Brain microvascular endothelial cell (primary cell): ENCODE measurements around the gene COL16A1.

Experiments
- DNase-seq: peaks from one replicate; pipeline ENCODE4 v3.0.0-alpha.2; 2020
- H3K27ac ChIP-seq: fragments of 250-450 bp; sonication (Bioruptor Pico); 2 replicates; pipeline ENCODE4 v1.5.1; 2020; ENCODE audit warnings: mild to moderate bottlenecking, moderate library complexity
- H3K27me3 ChIP-seq: fragments of 250-450 bp; sonication (Bioruptor Pico); replicated peaks from 2 replicates; pipeline ENCODE4 v1.5.1; 2020; ENCODE audit warnings: mild to moderate bottlenecking
- H3K36me3 ChIP-seq: fragments of 250-450 bp; sonication (Bioruptor Pico); replicated peaks from 2 replicates; pipeline ENCODE4 v1.5.1; 2020; ENCODE audit warnings: mild to moderate bottlenecking
- H3K4me3 ChIP-seq: 2 replicates; pipeline ENCODE4 v1.5.1; 2011; ENCODE audit warnings: low read depth, mild to moderate bottlenecking, control low read depth, low read length, moderate library complexity
- CTCF ChIP-seq: IDR thresholded peaks from 2 replicates; pipeline ENCODE4 v1.5.1; 2011; ENCODE audit warnings: low read depth, mild to moderate bottlenecking, moderate library complexity, low read length, control low read depth, inconsistent platforms; ENCODE audit errors: missing control alignments
- in situ Hi-C: cut with HindIII; loops from 2 replicates; pipeline ENCODE4 v1.10.0; 2017; ENCODE audit warnings: low sequenced_read_pairs, low pct_ligation_motif_present

The COL16A1 gene

DNA sequence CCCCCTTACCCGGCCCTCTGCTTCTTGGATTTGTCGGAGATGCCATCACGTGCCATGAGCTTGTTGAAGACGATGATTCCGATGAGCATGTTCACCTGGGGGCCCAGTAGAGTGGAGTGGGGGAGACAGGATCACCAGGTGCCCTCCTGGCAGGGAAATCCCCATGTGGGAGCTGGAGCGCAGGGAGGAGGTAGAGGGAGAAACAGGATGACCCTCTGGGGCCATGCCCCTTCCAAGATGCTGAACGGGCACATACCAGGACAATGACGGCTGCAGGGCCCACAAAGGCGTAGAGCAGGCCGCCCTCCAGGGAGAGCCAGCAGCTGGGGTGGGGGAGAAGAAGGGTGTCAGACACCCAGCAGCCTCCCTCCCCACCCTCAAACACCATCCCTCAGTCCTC lies 31.8 kb upstream of the COL16A1 start:
- H3K36me3 ChIP-seq: no peaks in the 10 kb centered on the region
- DNase-seq: no peak
- TF ChIP-seq CTCF: no peak
- in situ Hi-C loops: no loop called here
- H3K27me3 ChIP-seq: no peaks in the 10 kb centered on the region
- H3K4me3 ChIP-seq: no peak overlapping the region
- H3K27ac ChIP-seq: no peak overlapping the region

DNA sequence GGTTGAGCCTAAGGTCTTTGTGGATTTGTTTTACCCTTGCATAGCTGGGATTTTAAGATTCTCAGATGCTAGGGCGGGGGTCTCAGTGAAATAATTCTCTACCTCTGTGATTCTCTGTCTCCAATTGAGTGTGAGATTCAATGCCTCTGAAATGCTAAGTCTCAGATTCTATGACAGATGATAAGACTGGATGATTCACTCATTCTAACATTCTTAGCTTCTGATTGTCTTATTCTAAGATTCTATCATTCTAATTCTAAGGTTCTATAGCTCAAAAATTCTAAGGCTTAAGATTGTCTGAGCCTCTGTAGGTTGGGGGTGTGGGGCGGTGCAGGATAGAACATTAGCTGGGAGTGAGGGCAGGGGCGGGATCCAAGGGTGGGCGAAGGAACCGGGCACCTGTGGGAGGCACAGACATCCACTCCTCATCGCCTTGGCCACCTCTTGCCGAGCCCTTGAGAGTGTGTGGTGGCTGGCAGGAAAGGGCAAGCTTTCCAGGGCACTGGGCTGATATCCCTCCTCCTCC lies 30.8 kb upstream of the COL16A1 start:
- no peak for DNase-seq
- in situ Hi-C loops: no loop called here
- no peaks in the 10 kb centered on the region for H3K36me3 ChIP-seq
- H3K27me3 ChIP-seq: no peaks in the 10 kb centered on the region
- no peak overlapping the region for H3K27ac ChIP-seq
- no peak for TF ChIP-seq CTCF
- H3K4me3 ChIP-seq: no peak overlapping the region

DNA sequence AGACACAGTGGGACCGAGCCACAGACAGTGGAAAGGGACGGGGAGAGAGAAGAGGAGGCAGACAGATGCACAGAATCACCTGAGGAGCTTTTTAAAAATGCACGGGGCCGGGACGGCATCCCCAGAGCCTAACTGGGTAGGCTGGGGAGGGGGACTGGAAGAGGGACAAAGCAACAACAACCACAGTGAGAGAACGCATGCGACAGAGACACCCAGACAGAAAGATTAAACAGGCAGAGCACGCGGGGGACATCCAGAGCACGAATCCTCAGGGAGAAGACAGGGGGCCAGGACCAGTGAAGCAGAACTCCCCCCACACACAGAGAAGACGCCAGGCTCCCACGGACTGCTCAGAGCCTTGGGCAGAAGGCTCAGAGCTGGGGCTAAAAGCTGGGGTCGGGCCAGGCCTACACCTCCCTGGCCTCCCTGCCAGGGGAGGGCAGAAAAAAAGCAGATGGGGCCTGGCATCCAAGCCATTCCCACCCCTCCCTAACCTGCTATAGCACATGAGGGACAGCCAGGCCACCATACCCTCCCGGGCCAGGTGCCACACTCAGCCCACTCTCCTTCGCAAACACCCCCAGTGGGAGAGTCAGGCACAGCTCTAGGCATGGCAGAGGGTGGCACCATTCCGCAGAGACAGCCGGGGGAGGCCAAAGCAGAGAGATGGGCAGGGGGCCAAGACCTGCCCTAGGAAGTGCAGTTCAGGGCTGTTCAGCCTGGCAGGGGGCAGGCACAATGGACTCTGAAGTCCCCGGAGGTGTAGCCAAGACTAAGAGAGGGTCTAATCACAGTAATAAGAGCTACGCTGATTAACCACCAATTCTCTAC lies 29.8 kb upstream of the COL16A1 start:
- TF ChIP-seq CTCF: no peak
- Histone ChIP-seq H3K4me3 (no peak overlapping the region), H3K27ac (no peak overlapping the region), H3K27me3 (no peaks in the 10 kb centered on the region), H3K36me3 (no peaks in the 10 kb centered on the region)
- in situ Hi-C loops: no loop called here
- no peak for DNase-seq

DNA sequence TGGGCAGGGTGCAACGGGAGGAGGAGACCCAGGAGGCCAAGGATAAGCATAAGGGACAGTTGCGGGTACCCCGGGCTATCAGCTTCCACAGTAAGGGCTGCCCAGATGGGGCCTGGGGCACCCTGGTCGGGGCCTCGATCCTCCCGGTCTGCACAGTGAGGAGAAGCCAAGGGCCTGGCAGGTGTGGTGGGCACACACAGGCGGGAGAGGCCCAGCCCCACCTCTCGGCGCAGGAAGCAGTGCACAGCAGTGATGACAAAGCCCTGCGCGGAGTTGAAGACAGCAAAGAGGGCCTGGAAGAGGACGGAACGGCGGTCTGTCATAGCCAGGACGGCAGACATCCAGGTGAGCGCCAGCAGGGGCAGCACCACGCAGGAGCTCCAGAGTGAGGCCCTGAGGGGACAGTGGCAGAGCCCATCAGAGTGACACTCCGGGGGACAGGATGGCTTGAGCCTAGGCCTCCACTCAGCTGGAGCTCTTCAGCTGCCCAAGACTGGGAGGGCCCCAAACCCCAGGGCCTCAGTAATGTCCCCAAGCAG lies 29.0 kb upstream of the COL16A1 start:
- H3K4me3 ChIP-seq: no peak overlapping the region
- TF ChIP-seq CTCF: no peak
- H3K27me3 ChIP-seq: no peaks in the 10 kb centered on the region
- DNase-seq: no peak
- in situ Hi-C loops: no loop called here
- no peaks in the 10 kb centered on the region for H3K36me3 ChIP-seq
- no peak overlapping the region for H3K27ac ChIP-seq

DNA sequence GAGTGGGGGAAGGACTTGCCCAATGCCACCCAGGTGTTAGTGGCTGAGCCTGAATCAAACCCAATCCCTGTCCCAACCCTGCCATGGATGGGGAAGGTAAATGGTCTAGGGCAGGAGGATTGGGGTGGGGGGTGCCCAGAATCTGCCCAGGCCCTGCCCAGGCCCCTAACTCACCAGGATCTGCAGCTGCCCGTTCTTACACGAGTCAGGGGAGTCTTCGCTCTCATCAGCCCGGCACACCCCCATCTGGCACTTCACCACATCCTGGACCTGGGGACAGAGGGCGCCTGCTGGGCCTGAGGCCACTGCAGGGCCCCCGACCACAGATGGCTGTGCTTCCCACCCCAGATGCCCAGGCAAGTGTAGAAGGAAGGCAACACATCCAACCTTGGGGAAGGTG lies 28.5 kb upstream of the COL16A1 start:
- no peak for TF ChIP-seq CTCF
- Histone ChIP-seq H3K4me3 (no peak overlapping the region), H3K27me3 (no peaks in the 10 kb centered on the region), H3K36me3 (no peaks in the 10 kb centered on the region), H3K27ac (no peak overlapping the region)
- DNase-seq: no peak
- in situ Hi-C loops: no loop called here
